ENCODE results near the gene LRP1B.
"Not testable (repeated sequence)": the region's sequence is repeated elsewhere in the genome, so short reads cannot be mapped to it uniquely, and the experiment has no call there.

Gene LRP1B

GRCh38 chr2:141869572-141869971 is 261.2 kb downstream of the LRP1B start:
- DNase-seq = no peak

GRCh38 chr2:141863964-141864363 is 266.9 kb downstream of the LRP1B start:
- no peak for DNase-seq

GRCh38 chr2:141856215-141856919 is 274.4 kb downstream of the LRP1B start:
- DNase-seq = no peak

- no peak for DNase-seq
These were observed 282.6 kb downstream of the LRP1B start for GRCh38 chr2:141848191-141848590.

- DNase-seq = no peak
These were observed 286.6 kb downstream of the LRP1B start for GRCh38 chr2:141844231-141844630.

GRCh38 chr2:141835103-141835502 is 295.7 kb downstream of the LRP1B start:
- no peak for DNase-seq

- no peak for DNase-seq
These were observed 302.1 kb downstream of the LRP1B start for GRCh38 chr2:141828761-141829160.

GRCh38 chr2:141824790-141825189 is 306.0 kb downstream of the LRP1B start:
- DNase-seq = no peak

- no peak for DNase-seq
These were observed 309.9 kb downstream of the LRP1B start for GRCh38 chr2:141820893-141821292.

- DNase-seq = not testable (repeated sequence)
These were observed 315.5 kb downstream of the LRP1B start for GRCh38 chr2:141815320-141815719.

- DNase-seq = no peak
These were observed 316.7 kb downstream of the LRP1B start for GRCh38 chr2:141814150-141814549.

- DNase-seq = no peak
These were observed 320.7 kb downstream of the LRP1B start for GRCh38 chr2:141810148-141810547.

GRCh38 chr2:141806090-141806489 is 324.7 kb downstream of the LRP1B start:
- DNase-seq = no peak

GRCh38 chr2:141805302-141805701 is 325.5 kb downstream of the LRP1B start:
- DNase-seq = no peak

GRCh38 chr2:141796449-141796848 is 334.4 kb downstream of the LRP1B start:
- no peak for DNase-seq

GRCh38 chr2:141791521-141791920 is 339.3 kb downstream of the LRP1B start:
- no peak for DNase-seq

- DNase-seq = no peak
These were observed 348.2 kb downstream of the LRP1B start for GRCh38 chr2:141782574-141782973.

GRCh38 chr2:141778315-141778835 is 352.4 kb downstream of the LRP1B start:
- DNase-seq = no peak

GRCh38 chr2:141770530-141770929 is 360.3 kb downstream of the LRP1B start:
- DNase-seq = no peak

- no peak for DNase-seq
These were observed 363.1 kb downstream of the LRP1B start for GRCh38 chr2:141767691-141768090.

GRCh38 chr2:141767051-141767450 is 363.8 kb downstream of the LRP1B start:
- DNase-seq = no peak

GRCh38 chr2:141766225-141766624 is 364.6 kb downstream of the LRP1B start:
- DNase-seq = no peak

- DNase-seq = no peak
These were observed 382.2 kb downstream of the LRP1B start for GRCh38 chr2:141748616-141749015.

GRCh38 chr2:141741652-141742051 is 389.2 kb downstream of the LRP1B start:
- DNase-seq = no peak

Data from stimulated activated CD4-positive, alpha-beta T cell treated with anti-CD3 and anti-CD28 coated beads, Interleukin-15, amount 100 ng/mL, for 24 hours (primary cell).